Stimulated activated CD4-positive, alpha-beta T cell treated with anti-CD3 and anti-CD28 coated beads, Interleukin-12 subunit alpha, Interleukin-12 subunit beta, amount 100 ng/mL, for 48 hours (primary cell): Measurements from ENCODE around the gene SLC12A7.
"Not testable (repeated sequence)": the region's sequence is repeated elsewhere in the genome, so short reads cannot be mapped to it uniquely, and the experiment has no call there.

Experiments used
- DNase-seq, 3 donors: peaks; one replicate each; pipeline ENCODE4 v3.0.0-alpha.2; 2020; ENCODE audit warnings: low read depth in 2 of 3, low spot score in 1 of 3

SLC12A7 gene

DNA sequence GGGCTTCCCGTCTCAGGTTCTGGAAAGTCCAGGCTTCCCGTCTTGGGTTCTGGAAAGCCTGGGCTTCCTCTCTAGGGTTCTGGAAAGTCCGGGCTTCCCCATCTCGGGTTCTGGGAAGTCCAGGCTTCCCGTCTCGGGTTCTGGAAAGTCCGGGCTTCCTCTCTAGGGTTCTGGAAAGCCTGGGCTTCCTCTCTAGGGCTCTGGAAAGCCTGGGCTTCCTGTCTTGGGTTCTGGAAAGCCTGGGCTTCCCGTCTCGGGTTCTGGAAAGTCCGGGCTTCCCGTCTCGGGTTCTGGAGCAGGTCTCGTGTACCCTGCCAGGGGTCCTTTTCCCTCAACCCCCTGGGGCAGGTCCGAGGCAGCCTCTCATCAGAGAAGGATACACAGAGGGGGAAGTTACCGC lies 28.8 kb downstream of the SLC12A7 start:
- DNase-seq, result not testable (repeated sequence)

DNA sequence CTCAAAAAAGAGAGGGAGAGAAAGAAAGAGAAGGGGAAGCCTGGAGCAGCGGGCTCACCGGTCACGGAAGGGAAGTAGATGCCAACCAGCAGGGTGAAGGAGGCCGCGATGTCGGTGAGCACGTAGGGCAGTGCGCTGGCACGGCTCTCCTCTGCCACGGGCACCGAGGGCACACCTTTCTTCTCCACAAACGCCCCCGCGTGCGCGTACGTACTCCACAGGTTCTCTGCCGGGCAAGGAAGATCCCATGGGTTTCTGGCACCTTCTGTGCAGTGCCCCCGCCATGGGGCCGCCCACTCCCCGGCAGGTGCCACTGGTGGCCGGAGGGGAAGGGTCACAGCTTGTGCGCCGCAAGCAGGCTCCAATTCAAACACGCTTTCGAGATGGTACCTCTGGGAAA lies 30.3 kb downstream of the SLC12A7 start:
- DNase-seq, result no peak

DNA sequence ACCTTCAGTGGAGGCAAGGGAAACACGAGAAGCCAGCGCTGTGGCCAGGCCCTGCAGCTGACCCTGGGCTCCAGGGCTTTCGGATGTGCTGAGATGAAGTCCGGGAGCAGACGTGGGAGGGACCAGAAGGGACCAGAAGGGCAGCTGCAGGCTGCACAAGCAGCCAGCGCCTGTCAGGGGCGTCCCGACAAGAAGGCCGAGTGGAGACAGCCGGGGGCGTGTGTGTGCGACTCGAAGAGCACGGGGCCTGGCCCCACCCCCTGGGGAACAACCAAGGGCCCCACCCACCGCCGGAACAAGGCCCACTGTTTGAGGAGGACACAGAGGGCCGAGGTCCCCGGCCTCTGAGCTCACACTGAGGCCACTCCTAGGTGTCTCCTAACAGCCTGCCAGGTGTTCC lies 31.4 kb downstream of the SLC12A7 start:
- no peak for DNase-seq

DNA sequence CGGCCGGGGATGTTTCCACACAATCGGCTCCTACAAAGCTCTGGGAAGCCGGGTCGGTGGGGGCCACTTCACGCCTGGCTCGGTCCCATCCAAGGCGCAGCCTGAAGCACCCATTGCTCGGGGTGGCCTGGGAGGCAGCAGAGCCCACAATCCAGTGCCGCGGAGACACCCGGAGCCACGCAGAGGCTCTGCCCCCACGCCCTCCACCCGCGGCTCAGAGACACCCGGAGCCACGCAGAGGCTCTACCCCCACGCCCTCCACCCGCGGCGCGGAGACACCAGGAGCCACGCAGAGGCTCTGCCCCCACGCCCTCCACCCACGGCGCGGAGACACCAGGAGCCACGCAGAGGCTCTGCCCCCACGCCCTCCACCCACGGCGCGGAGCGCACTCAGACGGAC lies 31.9 kb downstream of the SLC12A7 start:
- no peak for DNase-seq

DNA sequence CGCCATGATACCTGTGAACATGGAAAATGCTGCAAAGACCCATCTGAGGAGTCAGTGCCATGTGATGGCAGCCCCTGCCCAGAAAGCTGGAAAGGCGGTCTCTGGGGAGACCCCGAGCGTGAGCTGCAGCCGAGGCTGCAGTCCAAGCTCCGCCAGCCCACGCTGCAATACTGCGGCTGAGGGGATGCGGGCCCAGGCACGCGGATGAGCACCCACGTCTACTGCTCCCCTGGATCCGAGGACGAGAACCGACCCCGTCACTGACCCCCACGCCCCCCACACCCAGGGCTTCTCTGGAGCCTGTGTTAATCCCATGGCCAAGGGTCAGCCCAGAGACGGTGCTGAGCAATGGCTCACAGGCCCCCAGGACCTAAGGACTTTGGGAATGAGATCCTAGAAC lies 32.4 kb downstream of the SLC12A7 start:
- no peak for DNase-seq

DNA sequence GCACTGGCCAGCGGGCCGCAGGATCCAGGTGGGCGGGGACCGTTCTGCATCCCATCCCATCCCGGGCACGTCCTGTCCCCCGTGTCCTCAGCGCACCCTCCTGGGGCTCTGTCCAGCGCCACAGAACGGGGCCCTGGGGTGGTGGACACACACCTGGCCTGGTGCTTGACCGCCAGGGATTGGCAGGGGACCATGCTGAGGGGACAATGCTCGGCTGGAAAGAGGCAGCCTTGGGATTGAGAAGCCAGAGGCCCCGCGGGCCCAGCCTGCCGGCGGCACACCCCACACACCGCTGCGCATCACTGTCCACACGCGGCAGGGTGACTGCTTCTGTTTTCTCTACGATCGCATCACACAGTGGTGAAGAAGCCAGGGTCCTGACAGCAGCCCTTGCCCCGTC lies 33.0 kb downstream of the SLC12A7 start:
- no peak for DNase-seq

DNA sequence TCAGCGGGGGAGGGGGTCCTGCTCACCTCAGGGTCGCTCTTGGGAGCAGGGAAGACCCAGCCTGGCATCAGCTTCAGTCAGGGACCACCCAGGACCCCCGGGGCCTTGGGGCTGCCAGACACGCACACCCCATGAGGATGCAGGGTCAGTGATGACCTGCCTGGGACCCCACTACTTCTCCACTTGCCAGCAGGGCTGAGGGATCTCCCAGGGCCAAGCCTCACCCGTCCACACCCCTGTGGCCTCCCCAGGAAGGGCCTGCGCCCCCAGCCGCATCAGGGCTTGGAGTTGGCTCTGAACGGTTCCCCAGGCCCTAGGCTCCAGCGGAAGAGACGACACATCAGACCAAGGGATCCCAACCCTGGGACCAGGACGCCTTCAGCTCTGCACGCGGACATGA lies 33.7 kb downstream of the SLC12A7 start:
- DNase-seq, result no peak

DNA sequence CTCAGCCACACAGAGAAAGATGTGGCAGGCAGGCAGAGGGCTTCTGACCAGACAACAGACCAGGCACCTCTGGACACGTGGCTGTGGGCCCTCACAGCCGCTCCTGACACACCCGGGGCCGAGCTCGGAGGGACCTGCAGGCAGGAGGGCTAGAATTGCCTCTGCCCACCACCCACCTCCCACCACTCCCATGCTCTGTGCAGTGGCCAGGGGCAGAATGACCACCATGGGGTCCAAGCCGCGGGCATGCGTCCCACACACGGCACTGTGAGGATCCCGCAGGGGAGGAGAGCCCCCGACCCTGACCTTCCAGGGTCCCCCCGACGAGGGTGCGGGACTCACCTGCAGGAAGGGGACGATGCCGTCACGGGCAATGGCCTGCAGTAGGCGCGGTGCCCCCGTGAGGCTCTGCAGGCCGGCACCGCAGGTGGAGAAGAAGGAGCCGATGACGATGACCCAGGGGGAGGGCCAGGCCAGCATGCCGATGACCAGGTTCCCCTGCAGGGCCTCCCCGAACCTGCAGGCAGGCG lies 34.3 kb downstream of the SLC12A7 start:
- DNase-seq, result no peak

DNA sequence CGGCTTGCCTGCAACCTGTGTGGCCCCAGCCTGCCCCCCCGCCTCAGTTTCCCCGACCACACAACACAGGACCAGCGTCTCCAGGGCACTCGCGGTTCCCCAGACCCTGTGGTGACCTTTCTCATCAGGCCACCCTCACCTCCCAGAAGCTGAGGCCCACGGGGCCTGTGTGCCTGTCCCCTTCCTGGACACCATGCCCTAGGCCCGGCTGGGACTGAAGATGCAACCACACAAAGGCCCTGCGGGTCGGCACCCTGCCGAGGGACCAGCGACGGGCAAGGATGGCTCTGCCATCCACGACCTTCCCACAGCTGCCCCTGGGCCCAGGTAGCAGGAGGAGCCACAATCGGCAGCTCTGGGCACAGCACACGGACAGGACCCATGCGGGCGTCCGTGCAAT lies 34.8 kb downstream of the SLC12A7 start:
- DNase-seq, result no peak

DNA sequence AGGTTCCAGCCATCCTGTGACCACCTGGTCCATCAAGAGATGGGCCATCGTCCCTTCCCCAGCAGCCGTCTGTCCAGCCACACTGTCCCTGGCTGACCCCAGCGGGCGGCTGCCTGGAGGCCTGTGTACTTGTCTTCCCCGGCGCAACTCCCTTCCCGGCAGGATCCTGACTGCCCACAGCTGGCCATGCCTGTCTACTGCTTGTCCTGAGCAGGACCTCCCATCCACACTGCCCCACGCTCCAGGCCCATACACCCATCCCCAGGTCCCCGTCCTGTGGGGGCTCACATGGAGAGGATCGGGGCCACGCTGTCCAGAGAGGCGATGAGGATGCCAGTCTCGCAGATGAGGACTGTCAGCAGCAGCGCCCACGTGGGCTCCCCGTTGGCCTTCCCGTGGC lies 35.5 kb downstream of the SLC12A7 start:
- DNase-seq, result no peak

DNA sequence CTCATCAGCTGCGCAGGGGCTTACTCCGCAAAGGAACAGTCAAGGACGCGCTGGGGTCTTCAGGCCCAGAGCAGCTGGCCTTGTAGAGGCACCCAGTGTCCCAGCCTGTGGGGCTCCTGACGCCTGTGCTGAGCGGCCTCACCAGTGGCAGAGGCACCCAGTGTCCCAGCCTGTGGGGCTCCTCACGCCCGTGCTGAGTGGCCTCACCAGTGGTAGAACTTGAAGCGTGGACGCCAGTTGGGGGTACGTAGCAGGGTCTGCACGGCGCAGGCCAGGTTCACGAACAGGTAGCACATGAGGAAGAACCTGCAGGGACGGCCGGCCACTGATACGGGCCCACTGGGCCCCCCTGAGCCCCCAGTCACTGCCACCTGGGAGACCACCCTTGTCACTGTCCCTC lies 35.9 kb downstream of the SLC12A7 start:
- no peak for DNase-seq

DNA sequence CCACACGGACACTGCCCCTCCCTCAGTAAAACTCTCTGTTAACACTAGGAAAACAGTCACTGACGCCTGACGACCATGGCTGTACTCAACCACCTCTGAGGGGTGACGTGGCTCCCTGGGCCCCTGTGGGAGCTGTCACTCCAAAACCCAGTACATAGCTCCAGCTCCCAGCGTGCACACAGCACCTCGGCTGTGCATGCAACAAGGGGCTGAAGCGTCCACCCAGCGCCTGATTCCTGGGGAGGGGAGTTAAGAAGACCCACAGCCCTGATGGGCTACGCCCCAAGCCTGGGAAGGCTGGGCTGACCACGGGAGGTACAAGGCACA lies 36.3 kb downstream of the SLC12A7 start:
- no peak for DNase-seq

DNA sequence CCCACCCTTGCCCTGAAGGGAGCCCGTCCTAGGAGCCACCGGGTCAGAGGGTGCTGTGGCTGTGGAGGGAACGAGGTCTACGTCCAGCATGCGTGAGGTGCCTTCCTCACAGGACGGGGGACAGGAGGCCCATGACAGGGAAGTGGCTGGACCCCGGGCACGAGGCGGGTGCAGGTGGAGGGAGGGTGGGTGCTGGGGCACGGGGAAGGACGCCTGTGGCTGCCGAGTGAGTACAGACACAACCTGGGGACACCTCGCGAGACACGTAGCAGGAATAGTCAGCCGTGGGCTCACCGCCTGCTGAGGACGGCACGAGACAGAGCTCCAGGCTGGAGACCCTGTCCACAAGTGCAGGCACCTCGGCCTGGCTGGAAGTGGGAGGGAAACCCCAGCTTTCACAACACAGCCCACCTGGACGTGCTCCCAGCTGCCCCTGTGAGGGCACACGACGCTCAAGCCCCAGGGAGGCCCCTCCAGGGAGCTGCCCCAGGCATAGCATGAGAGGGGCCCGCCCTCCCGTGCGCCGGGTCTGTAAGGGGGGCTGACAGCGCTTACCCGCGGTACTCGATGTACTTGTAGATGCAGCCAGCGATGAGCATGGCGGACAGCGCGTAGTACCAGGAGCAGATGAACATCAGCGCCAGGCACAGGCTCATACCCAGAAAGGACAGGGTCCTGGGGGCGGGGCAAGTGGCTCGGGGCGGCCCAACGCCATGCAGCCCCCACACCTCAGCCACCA lies 36.9 kb downstream of the SLC12A7 start:
- DNase-seq, result no peak

DNA sequence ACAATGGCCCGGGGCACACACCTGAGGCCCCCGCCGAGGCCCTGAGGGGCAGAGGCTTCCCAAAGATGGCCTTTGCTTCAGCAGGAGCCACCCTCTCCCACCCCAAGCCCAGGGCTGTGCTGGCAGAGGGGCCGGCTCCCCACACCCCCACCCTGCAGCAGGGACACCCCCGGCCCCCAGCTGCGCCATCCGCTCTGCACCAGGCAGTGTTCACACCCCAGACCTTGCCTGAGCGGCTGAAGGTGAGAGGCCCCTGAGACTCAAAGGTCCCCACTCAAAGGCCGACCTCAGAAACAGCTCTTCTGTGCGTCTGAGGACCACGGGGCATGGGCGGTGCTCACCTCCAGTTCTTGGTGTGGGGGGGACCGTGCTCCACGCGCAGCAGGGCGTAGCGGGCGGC lies 37.6 kb downstream of the SLC12A7 start:
- no peak for DNase-seq

DNA sequence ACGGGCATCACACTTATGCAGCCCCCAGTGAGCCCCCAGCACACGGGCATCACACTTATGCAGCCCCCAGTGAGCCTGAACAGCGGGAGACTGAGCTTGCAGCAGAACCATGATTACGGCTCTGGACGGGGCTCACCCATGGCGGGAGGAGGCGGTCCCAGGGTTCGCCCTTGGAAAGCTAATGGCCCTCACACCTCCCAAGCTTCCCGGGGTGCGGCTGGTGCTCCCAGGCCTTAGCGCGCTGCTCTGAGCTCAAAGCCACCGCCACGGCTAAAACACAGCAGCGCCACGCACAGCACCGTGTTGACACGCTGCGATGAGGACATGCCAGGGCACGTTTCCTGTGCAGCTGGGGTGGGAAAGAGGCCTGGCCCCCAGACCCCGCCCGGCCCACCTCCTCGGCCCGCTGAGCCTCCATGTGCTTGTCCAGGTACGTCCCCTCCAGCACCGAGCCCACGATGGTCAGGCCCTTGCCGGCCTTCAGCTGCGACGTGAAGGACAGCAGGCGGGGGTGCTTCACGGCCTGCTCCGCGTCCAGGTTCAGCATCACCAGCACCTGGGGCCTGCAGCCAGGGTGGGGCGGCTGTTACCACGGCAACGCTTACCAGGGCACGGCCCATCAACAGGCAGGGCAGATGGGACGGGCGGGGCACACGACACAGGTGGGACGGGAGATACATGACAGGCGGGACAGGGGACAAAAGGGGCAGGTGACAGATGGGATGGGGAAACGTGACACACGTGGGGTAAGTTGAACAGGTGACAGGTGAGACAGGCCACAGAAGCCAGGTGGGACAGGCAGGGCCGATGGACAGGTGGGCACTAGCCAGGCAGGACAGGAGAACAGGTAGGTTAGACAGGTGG lies 38.4 kb downstream of the SLC12A7 start:
- DNase-seq, result no peak

DNA sequence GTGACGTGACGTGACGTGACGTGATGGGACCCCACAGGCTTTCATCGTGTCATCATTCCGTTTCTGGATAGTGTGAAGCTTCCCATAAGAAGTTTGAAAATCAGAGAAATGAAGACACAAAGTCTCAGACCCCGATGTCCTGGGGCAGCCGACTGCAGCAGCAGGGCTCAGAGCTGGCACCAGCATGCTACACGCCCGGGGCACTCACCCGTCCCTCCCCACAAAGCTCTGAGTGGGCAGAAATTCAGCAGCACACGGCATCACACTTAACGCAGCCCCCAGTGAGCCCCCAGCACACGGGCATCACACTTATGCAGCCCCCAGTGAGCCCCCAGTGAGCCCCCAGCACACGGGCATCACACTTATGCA lies 42.2 kb downstream of the SLC12A7 start:
- DNase-seq, result no peak

DNA sequence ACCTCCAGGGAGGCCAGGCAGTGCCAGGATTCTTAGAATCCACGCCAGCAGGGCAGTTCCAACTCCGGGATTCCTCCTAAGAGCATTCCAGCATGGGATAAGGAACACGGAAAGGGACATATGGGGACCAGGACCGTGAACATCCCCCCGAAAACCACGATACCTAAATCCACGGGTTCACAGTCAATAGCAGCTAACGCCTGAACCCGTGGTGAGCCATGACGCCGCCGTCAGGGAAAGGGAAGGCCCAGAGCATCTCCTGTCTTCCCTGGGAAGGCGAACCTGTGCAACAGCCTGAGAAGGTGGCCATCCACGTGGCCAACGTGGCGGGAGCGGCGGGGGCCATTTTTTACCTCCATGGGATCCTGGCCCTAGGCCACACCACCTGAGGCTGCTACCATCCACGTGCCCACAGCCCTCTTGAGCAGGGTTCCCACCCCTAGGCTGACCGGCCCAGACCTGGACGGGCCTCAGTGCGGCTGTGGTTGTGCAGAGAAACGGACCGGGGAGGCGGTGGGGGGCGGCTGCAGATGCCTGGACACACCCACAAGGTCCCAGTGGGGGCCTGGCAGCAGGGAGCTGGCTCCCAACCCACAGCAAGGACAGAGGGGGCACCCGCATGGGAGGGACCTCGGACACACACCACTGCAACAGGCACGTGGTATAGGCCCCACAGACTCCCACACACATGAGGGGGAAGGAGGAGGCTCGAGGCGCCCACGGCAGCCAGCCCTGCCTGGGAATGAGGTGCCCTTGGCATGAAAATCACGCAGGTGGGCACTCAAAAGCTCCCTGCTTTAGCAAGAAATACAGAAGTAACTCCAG lies 42.8 kb downstream of the SLC12A7 start:
- no peak for DNase-seq

DNA sequence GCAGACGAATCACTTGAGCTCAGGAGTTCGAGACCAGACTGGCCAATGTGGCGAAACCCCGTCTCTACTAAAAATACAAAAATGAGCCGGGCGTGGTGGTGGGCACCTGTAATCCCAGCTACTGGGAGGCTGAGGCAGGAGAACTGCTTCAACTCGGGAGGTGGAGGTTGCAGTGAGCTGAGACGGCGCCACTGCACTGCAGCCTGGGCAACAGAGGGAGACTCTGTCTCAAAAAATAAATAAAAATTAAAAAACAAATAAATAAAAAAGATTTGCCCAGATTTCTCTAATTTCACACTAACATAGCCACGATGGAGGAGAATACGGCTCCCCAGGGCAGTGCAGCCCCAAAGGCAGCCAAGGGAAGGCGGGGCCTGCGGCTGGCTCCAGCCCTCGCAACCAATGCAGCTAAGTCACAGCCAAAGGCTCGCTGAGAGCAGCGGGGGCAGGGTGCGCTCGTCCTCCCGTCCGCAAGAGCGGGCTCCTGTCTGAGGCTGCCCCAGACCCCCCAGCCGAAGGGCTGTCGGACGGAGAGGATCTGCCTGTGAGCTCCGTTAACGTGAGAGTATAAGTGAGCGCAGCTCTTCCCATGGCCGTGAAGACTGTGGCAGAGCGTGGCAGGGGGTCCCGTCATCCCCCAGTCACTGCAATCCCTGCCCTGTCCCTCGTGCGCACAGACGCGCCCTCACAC lies 43.5 kb downstream of the SLC12A7 start:
- no peak for DNase-seq

DNA sequence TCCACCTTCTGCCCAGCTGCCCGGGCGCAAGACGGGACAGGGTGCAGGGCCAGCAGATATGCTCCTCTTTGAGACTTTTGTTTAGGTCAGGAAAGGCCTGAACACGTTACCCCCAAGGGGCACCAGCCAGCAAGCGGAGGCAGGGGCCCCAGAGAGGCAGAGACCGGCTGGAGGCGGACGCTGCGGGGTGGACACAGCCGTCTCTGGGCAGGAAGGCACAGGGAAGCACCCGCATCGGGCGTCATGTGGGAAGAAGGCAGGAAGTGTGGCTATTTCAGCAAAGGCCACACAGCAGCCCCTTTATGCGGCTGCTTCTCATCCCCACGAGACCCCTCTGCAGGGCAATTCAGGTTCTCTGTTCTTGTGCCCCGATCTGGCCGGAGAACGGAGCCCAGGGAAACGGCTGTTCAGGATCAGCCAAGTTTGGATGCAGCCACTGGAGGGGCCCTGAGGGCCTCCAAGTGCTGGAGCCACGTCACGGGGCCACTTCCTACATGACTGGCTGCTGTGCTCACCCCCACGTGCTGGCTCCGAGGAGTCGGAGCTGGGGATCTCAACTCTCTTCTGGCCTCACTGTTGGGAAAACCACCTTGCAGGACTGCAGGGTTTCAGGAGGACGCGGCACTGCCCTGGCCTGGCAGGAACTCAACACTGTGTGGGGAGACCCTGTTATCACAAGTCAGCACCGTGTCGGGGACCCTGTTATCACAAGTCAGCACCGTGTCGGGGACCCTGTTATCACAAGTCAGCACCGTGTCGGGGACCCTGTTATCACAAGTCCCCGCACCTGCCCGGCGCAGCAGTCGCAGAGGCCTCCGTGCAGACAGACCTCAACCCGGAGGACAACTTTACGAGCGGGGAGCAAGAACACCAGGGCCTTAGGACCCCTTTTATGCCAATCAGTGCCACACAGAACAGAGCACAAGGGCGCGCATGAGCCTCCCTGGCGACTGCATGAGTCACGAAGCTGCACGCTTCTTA lies 44.4 kb downstream of the SLC12A7 start:
- DNase-seq, result no peak

DNA sequence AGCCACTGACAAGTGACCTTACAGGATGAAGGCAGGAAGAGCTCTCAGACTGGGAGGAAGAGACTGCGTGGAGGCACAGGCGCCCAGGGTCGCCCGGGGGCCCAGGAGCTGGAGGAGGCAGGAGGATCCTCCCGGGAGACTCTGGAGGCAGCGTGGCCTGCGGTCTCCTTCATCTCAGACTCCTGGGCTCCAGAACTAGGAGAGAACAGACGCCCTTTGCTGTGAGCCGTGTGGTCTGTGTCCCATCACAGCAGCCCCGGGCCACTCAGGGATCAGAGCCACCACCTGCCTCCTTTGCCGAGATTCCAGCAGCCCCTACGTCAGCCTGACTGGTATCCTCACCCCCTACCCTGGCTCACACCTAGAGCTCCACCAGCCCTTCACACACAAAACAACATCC lies 45.2 kb downstream of the SLC12A7 start:
- no peak for DNase-seq
